Colonic mucosa (tissue), 4 donors: ENCODE data around the gene TIGAR. TPM values are rescaled to one million over a fixed set of nuclear protein-coding genes. Genes with fewer than 3 reads are reported as not detected.

Source experiments
- DNase-seq: peaks from one replicate; pipeline ENCODE4 v3.0.0-alpha.2; 2020
- H3K27ac ChIP-seq: fragments of 200-600 bp; one replicate; pipeline ENCODE4 v1.8.0; 2021
- H3K27me3 ChIP-seq: fragments of 200-600 bp; one replicate; pipeline ENCODE4 v1.8.0; 2021
- H3K36me3 ChIP-seq: fragments of 200-600 bp; one replicate; pipeline ENCODE4 v1.8.0; 2021
- H3K4me1 ChIP-seq: fragments of 200-600 bp; one replicate; pipeline ENCODE4 v1.8.0; 2021; ENCODE audit warnings: mild to moderate bottlenecking
- H3K4me3 ChIP-seq: fragments of 200-600 bp; one replicate; pipeline ENCODE4 v1.8.0; 2021
- H3K9ac ChIP-seq, 2 donors: one replicate each; pipeline ENCODE4 v1.7.0; 2013; ENCODE audit warnings: control low read depth in 2 of 2, low read depth in 2 of 2, low read length in 2 of 2
- H3K9me3 ChIP-seq: fragments of 200-600 bp; one replicate; pipeline ENCODE4 v1.8.0; 2021
- CTCF ChIP-seq: fragments of 200-600 bp; IDR thresholded peaks from one replicate; pipeline ENCODE4 v1.8.0; 2022; ENCODE audit warnings: antibody characterized with exemption, mild to moderate bottlenecking
- intact Hi-C: fragments of 100-400 bp; cut with DNase I; formaldehyde crosslinking; loops from one replicate; pipeline ENCODE4 v1.14.1; 2022
- total RNA-seq, 2 donors: library from RNA; stranded (reverse); fragmentation: NEBNext Ultra II Directional in 1 of 2; extraction: Animal tissue kit (Norgen Biotek cat#: 25700) in 1 of 2; gene quantifications; one replicate each; pipeline ENCODE4 v1.2.1, GENCODE V29; 2021
- donor health status: healthy.
- donor health status: DM: no; HTN: no; CAD: no.
- donor health status: DM: no; HTN: no; CAD: no.

TIGAR gene
- total RNA-seq, 2 donors from 2014 or later: 14.1 to 17.7 TPM

- Histone ChIP-seq H3K27ac (no peak overlapping the region), H3K4me1 (no peaks in the 10 kb centered on the region), H3K9me3 (no peaks in the 10 kb centered on the region), H3K36me3 (no peaks in the 10 kb centered on the region), H3K4me3 (no peak overlapping the region), H3K27me3 (no peaks in the 10 kb centered on the region), H3K9ac (no peak overlapping the region)
- TF ChIP-seq CTCF: no peak
- no peak for DNase-seq
- intact Hi-C loops: no loop called here
Observed at GRCh38 chr12:4392223-4392742, 71.3 kb downstream of the TIGAR start.

- no peak for TF ChIP-seq CTCF
- Histone ChIP-seq H3K27me3 (no peaks in the 10 kb centered on the region), H3K4me1 (no peaks in the 10 kb centered on the region), H3K36me3 (no peaks in the 10 kb centered on the region), H3K27ac (no peak overlapping the region), H3K4me3 (no peak overlapping the region), H3K9me3 (no peaks in the 10 kb centered on the region), H3K9ac (no peak overlapping the region)
- no peak for DNase-seq
- intact Hi-C loops: no loop called here
Observed at GRCh38 chr12:4393211-4393610, 72.2 kb downstream of the TIGAR start.

- H3K36me3 ChIP-seq: no peaks in the 10 kb centered on the region
- no peak for DNase-seq
- no peaks in the 10 kb centered on the region for H3K9me3 ChIP-seq
- intact Hi-C loops: no loop called here
- no peak overlapping the region for H3K27ac ChIP-seq
- no peak for TF ChIP-seq CTCF
- H3K4me1 ChIP-seq: no peaks in the 10 kb centered on the region
- H3K4me3 ChIP-seq: no peak overlapping the region
- no peak overlapping the region for H3K9ac ChIP-seq
- H3K27me3 ChIP-seq: no peaks in the 10 kb centered on the region
Observed at GRCh38 chr12:4395818-4396217, 74.8 kb downstream of the TIGAR start.

- intact Hi-C loops: no loop called here
- TF ChIP-seq CTCF: no peak
- H3K9ac ChIP-seq: no peak overlapping the region
- no peak for DNase-seq
- no peaks in the 10 kb centered on the region for H3K27me3 ChIP-seq
- no peaks in the 10 kb centered on the region for H3K4me1 ChIP-seq
- H3K27ac ChIP-seq: no peak overlapping the region
- H3K9me3 ChIP-seq: no peaks in the 10 kb centered on the region
- H3K36me3 ChIP-seq: no peaks in the 10 kb centered on the region
- no peak overlapping the region for H3K4me3 ChIP-seq
Observed at GRCh38 chr12:4401117-4401516, 80.1 kb downstream of the TIGAR start.

GRCh38 chr12:4402996-4403395 is 82.0 kb downstream of the TIGAR start:
- intact Hi-C loops: no loop called here

More at GRCh38 chr12:4402996-4403395, 82.0 kb downstream of the TIGAR start:
- Histone ChIP-seq H3K27ac (no peak overlapping the region), H3K9ac (no peak overlapping the region), H3K27me3 (no peaks in the 10 kb centered on the region), H3K36me3 (no peaks in the 10 kb centered on the region), H3K4me3 (no peak overlapping the region), H3K4me1 (no peaks in the 10 kb centered on the region), H3K9me3 (no peaks in the 10 kb centered on the region)
- no peak for DNase-seq
- TF ChIP-seq CTCF: no peak

Other genes with a start within 250 kb of the TIGAR start
- 100 to 1,000 TPM; 180 to 217 TPM for gene CCND2, start 47.5 kb upstream of the TIGAR start, total RNA-seq
- not detected for gene FGF23, start 58.5 kb downstream of the TIGAR start, total RNA-seq
- not detected for gene FGF6, start 124.6 kb downstream of the TIGAR start, total RNA-seq
- gene RAD51AP1, start 217.7 kb downstream of the TIGAR start, total RNA-seq: 10 to 100 TPM in 1 of 2 donors, 1 to 10 TPM in 1; 6.6 to 22.3 TPM
- 10 to 100 TPM; 20.9 to 26.7 TPM for gene DYRK4, start 241.0 kb downstream of the TIGAR start, total RNA-seq